Heart left ventricle (tissue), 16 donors: ENCODE results near the gene WIPF3. TPM values are rescaled to one million over a fixed set of nuclear protein-coding genes. Genes with fewer than 3 reads are reported as not detected.

Source experiments
- ATAC-seq, 4 donors: fragments of 200-7000 bp; cut with Tn5 transposase; one replicate each; pipeline ENCODE4 v1.9.1; 2020 to 2022; ENCODE audit warnings: moderate library complexity in 4 of 4, mild to moderate bottlenecking in 3 of 4, moderate number of reproducible peaks in 1 of 4
- DNase-seq, 5 donors: peaks; one replicate each; pipeline ENCODE4 v3.0.0-alpha.2; 2020
- H3K27ac ChIP-seq, 12 donors: fragments of 200-600 bp; sonication (generic) in 4 of 12; one replicate each; pipeline versions ENCODE4 v1.5.0 to v1.8.0; 2016 to 2022; ENCODE audit warnings: mild to moderate bottlenecking in 2 of 12
- H3K27me3 ChIP-seq, 9 donors: fragments of 200-600 bp; sonication (generic) in 2 of 9; one replicate each; pipeline versions ENCODE4 v1.5.1 to v1.8.0; 2016 to 2022; ENCODE audit warnings: mild to moderate bottlenecking in 3 of 9
- H3K36me3 ChIP-seq, 9 donors: fragments of 200-600 bp; sonication (generic) in 2 of 9; one replicate each; pipeline versions ENCODE4 v1.5.0 to v1.8.0; 2018 to 2022; ENCODE audit warnings: mild to moderate bottlenecking in 2 of 9
- H3K4me1 ChIP-seq, 12 donors: fragments of 200-600 bp; sonication (generic) in 4 of 12; one replicate each; pipeline versions ENCODE4 v1.5.0 to v1.8.0; 2016 to 2022; ENCODE audit warnings: mild to moderate bottlenecking in 3 of 12
- H3K4me3 ChIP-seq, 12 donors: fragments of 200-600 bp; sonication (generic) in 4 of 12; one replicate each; pipeline versions ENCODE4 v1.5.0 to v1.8.0; 2017 to 2022; ENCODE audit warnings: mild to moderate bottlenecking in 9 of 12, moderate library complexity in 4 of 12
- H3K9me3 ChIP-seq, 12 donors: fragments of 200-600 bp; sonication (generic) in 4 of 12; one replicate each; pipeline versions ENCODE4 v1.5.0 to v1.8.0; 2016 to 2022; ENCODE audit warnings: mild to moderate bottlenecking in 1 of 12
- CTCF ChIP-seq, 12 donors: fragments of 200-600 bp; sonication (generic) in 4 of 12; IDR thresholded peaks; one replicate each; pipeline versions ENCODE4 v1.5.0 to v1.8.0; 2018 to 2022; ENCODE audit warnings: antibody characterized with exemption in 12 of 12, mild to moderate bottlenecking in 5 of 12
- POLR2A ChIP-seq, 2 donors: fragments of 450-650 bp; IDR thresholded peaks; one replicate each; pipeline ENCODE4 v1.6.1; 2017; ENCODE audit warnings: antibody characterized with exemption in 2 of 2, mild to moderate bottlenecking in 2 of 2, moderate library complexity in 2 of 2
- WGBS, 4 donors: extraction: QIAGEN DNeasy Blood & Tissue Kit in 2 of 4; methylation state at CpG; one replicate each; pipeline versions ENCODE4 v1.1.5 to v1.1.7; 2013 to 2018; 5-methylcytosine and 5-hydroxymethylcytosine counted together
- intact Hi-C, 10 donors: fragments of 100-400 bp; cut with DNase I; formaldehyde crosslinking; loops; one replicate each; pipeline versions ENCODE4 v1.11.1 to v1.14.2; 2022
- polyA plus RNA-seq, 2 donors: library from polyadenylated mRNA; stranded (reverse); fragments of 200-250 nt; gene quantifications; one replicate each; pipeline ENCODE4 v1.2.3, GENCODE V29; 2013
- total RNA-seq, 9 donors: library from RNA; depleted of rRNA in 2 of 9; stranded (reverse); fragments of >200 nt in 2 of 9; fragmentation: NEBNext Ultra II Directional in 3 of 9; extraction: Animal tissue kit (Norgen Biotek cat#: 25700) in 3 of 9; gene quantifications; one replicate each; pipeline versions ENCODE4 v1.1.0 to v1.2.4, GENCODE V29; 2016 to 2023
- donor health status: ischemic (EF 13 %, LVEDD 7.1; RV severe dilation, severe dysfunction).
- donor health status: healthy with polysubstance abuse.
- donor health status: DM: no; HTN: yes; CAD: no.
- donor health status: DM: no; HTN: no; CAD: no.
- donor health status: ischemic (EF 25% LVEDD 6.9; RV normal size, moderate dysfunction).
- donor health status: ischemic (EF 25% LVEDD 5.7; RV mildly dilated, moderate dysfunction).
- donor health status: healthy.
- donor health status: DM: yes; HTN: yes; CAD: no.
- donor health status: ischemic (EF 35%, LVEDD 5.7; RV mildly dilated, moderate dysfunction).
- donor health status: nonischemic (EF 11% LVEDD 7.7; RV severe dilation, severe dysfunction).
- donor health status: DM: yes; HTN: yes; CAD: no.
- donor health status: PGD.
- donor health status: ischemic (EF 29% LVEDD 5.4; RV normal size, mild dysfunction).
- donor health status: nonischemic (EF 23%, LVEDD 6.1; RV moderate dilation, normal function).

WIPF3 gene
- total and polyA plus RNA-seq, 11 donors: 1.2 to 16.5 (median 6.8) TPM

- ATAC-seq (no peak), DNase-seq (no peak)
- Histone ChIP-seq H3K36me3 (no peaks in the 10 kb centered on the region), H3K4me1 (peaks cover 0 to 9% (median 0%) of the 10 kb centered on the region in 12 donors), H3K27ac (no peak overlapping the region), H3K9me3 (no peaks in the 10 kb centered on the region), H3K4me3 (no peak overlapping the region), H3K27me3 (no peaks in the 10 kb centered on the region)
- 93 to 96% (median 95%) methylated on average over 13 of the region's 13 CpGs for WGBS, 4 donors
- TF ChIP-seq POLR2A (IDR thresholded peaks at IDR 0.05) (no peak), CTCF (IDR thresholded peaks at IDR 0.05) (no peak)
- intact Hi-C loops: loop anchor here in 1 of 10 donors (5.0 kb wide), 1 partner anchor 123 kb away; no protein-coding TSS in a partner anchor
These were observed 69.4 kb downstream of the WIPF3 start for GRCh38 chr7:29875741-29876140.

- no peaks in the 10 kb centered on the region for H3K27me3 ChIP-seq
- no peaks in the 10 kb centered on the region for H3K9me3 ChIP-seq
- ATAC-seq: no peak
- H3K4me1 ChIP-seq: peaks cover 0 to 9% (median 0%) of the 10 kb centered on the region in 12 donors
- no peak for DNase-seq
- intact Hi-C loops: loop anchor here in 1 of 10 donors (5.0 kb wide), 1 partner anchor 125 kb away; no protein-coding TSS in a partner anchor
- no peaks in the 10 kb centered on the region for H3K36me3 ChIP-seq
- 16 to 31% (median 27%) methylated on average over 3 of the region's 3 CpGs for WGBS, 4 donors
- H3K4me3 ChIP-seq: no peak overlapping the region
- no peak for TF ChIP-seq POLR2A (IDR thresholded peaks at IDR 0.05)
- no peak for TF ChIP-seq CTCF (IDR thresholded peaks at IDR 0.05)
- no peak overlapping the region for H3K27ac ChIP-seq
These were observed 70.9 kb downstream of the WIPF3 start for GRCh38 chr7:29877196-29877595.

- TF ChIP-seq POLR2A (IDR thresholded peaks at IDR 0.05) (no peak), CTCF (IDR thresholded peaks at IDR 0.05) (peak in 11 of 12 donors; percentile 7 to 58 (median 39))
- no peaks in the 10 kb centered on the region for H3K27me3 ChIP-seq
- H3K4me1 ChIP-seq: peaks cover 0 to 9% (median 0%) of the 10 kb centered on the region in 12 donors
- H3K36me3 ChIP-seq: no peaks in the 10 kb centered on the region
- intact Hi-C loops: loop anchor here in 1 of 10 donors (5.0 kb wide), 1 partner anchor 126 kb away; no protein-coding TSS in a partner anchor
- DNase-seq: no peak
- H3K9me3 ChIP-seq: no peaks in the 10 kb centered on the region
- H3K27ac ChIP-seq: no peak overlapping the region
- ATAC-seq: no peak
- WGBS, 4 donors: 59 to 74% (median 63%) methylated on average over 5 of the region's 5 CpGs
- H3K4me3 ChIP-seq: no peak overlapping the region
These were observed 71.9 kb downstream of the WIPF3 start for GRCh38 chr7:29878081-29878688.

- Histone ChIP-seq H3K36me3 (no peaks in the 10 kb centered on the region), H3K4me3 (no peak overlapping the region), H3K27ac (no peak overlapping the region), H3K4me1 (peaks cover 0 to 9% (median 0%) of the 10 kb centered on the region in 12 donors), H3K9me3 (no peaks in the 10 kb centered on the region), H3K27me3 (peaks cover 0 to 2% (median 0%) of the 10 kb centered on the region in 9 donors)
- TF ChIP-seq POLR2A (IDR thresholded peaks at IDR 0.05) (no peak), CTCF (IDR thresholded peaks at IDR 0.05) (no peak)
- WGBS, 4 donors: 54 to 66% (median 59%) methylated on average over 2 of the region's 2 CpGs
- intact Hi-C loops: loop anchor here in 1 of 10 donors (5.0 kb wide), 1 partner anchor 127 kb away; no protein-coding TSS in a partner anchor
- ATAC-seq (peak; percentile 9 to 77 (median 60)), DNase-seq (peak in 3 of 5 donors; percentile 40 to 52 (median 52))
These were observed 73.3 kb downstream of the WIPF3 start for GRCh38 chr7:29879609-29880008.
